ENCODE results near the gene SRP68.
"Not testable (repeated sequence)": the region's sequence is repeated elsewhere in the genome, so short reads cannot be mapped to it uniquely, and the experiment has no call there.

The SRP68 gene

GRCh38 chr17:76090517-76091129, 18.3 kb upstream of the SRP68 start:
- no peak for DNase-seq (ENCODE audit: low read depth in 1 of 2, low spot score in 1 of 2)

GRCh38 chr17:76089680-76090516, 17.6 kb upstream of the SRP68 start:
- no peak for DNase-seq (ENCODE audit: low read depth in 1 of 2, low spot score in 1 of 2)

- DNase-seq (ENCODE audit: low read depth in 1 of 2, low spot score in 1 of 2), result no peak
Observed at GRCh38 chr17:76088868-76089576, 16.7 kb upstream of the SRP68 start.

GRCh38 chr17:76088041-76088867, 15.9 kb upstream of the SRP68 start:
- DNase-seq (ENCODE audit: low read depth in 1 of 2, low spot score in 1 of 2), result no peak

- no peak for DNase-seq (ENCODE audit: low read depth in 1 of 2, low spot score in 1 of 2)
Observed at GRCh38 chr17:76087531-76087930, 15.2 kb upstream of the SRP68 start.

- no peak for DNase-seq (ENCODE audit: low read depth in 1 of 2, low spot score in 1 of 2)
Observed at GRCh38 chr17:76086384-76086783, 14.1 kb upstream of the SRP68 start.

- DNase-seq (ENCODE audit: low read depth in 1 of 2, low spot score in 1 of 2), result no peak
Observed at GRCh38 chr17:76085731-76086366, 13.5 kb upstream of the SRP68 start.

GRCh38 chr17:76085066-76085730, 12.9 kb upstream of the SRP68 start:
- DNase-seq (ENCODE audit: low read depth in 1 of 2, low spot score in 1 of 2), result no peak

GRCh38 chr17:76083536-76084182, 11.3 kb upstream of the SRP68 start:
- no peak for DNase-seq (ENCODE audit: low read depth in 1 of 2, low spot score in 1 of 2)

- DNase-seq (ENCODE audit: low read depth in 1 of 2, low spot score in 1 of 2), result no peak
Observed at GRCh38 chr17:76082326-76083251, 10.3 kb upstream of the SRP68 start.

GRCh38 chr17:76081295-76082210, 9.2 kb upstream of the SRP68 start:
- DNase-seq (ENCODE audit: low read depth in 1 of 2, low spot score in 1 of 2), result no peak

- DNase-seq (ENCODE audit: low read depth in 1 of 2, low spot score in 1 of 2), result no peak
Observed at GRCh38 chr17:76080768-76081287, 8.5 kb upstream of the SRP68 start.

GRCh38 chr17:76079956-76080767, 7.8 kb upstream of the SRP68 start:
- no peak for DNase-seq (ENCODE audit: low read depth in 1 of 2, low spot score in 1 of 2)

GRCh38 chr17:76079535-76079955, 7.2 kb upstream of the SRP68 start:
- no peak for DNase-seq (ENCODE audit: low read depth in 1 of 2, low spot score in 1 of 2)

GRCh38 chr17:76078860-76079534, 6.7 kb upstream of the SRP68 start, which contains the start of gene ZACN:
TSS of gene ZACN (plus strand) at chr17:76079182. CDS start at chr17:76079265, 83 bp downstream.
- DNase-seq (ENCODE audit: low read depth in 1 of 2, low spot score in 1 of 2), result no peak

- DNase-seq (ENCODE audit: low read depth in 1 of 2, low spot score in 1 of 2), result not testable (repeated sequence)
Observed at GRCh38 chr17:76078370-76078769, 6.1 kb upstream of the SRP68 start.

Data from activated T-helper 1 cell treated with anti-CD3 and anti-CD28 coated beads, Interleukin-2, amount 50 U/mL, for 16 hours (primary cell).